Stimulated activated naive CD8-positive, alpha-beta T cell treated with anti-CD3 and anti-CD28 coated beads, Interleukin-15, amount 100 ng/mL, for 72 hours (primary cell): ENCODE results near the gene RASEF.
A peak's percentile ranks its signal among the peaks of the same experiment; 100 is the strongest.
"Not testable (repeated sequence)": the region's sequence is repeated elsewhere in the genome, so short reads cannot be mapped to it uniquely, and the experiment has no call there.

Source experiments
- ATAC-seq: fragments of 150-1000 bp; cut with Tn5 transposase; 2 replicates; pipeline ENCODE4 v1.10.0; 2021; ENCODE audit warnings: mild to moderate bottlenecking, moderate library complexity
- DNase-seq, 2 donors: peaks; one replicate each; pipeline ENCODE4 v3.0.0; 2021 to 2022
- H3K27ac Mint-ChIP-seq, 2 donors: one replicate each; pipeline ENCODE4 v1.8.0; 2022; ENCODE audit warnings: mild to moderate bottlenecking in 2 of 2, mixed read lengths in 2 of 2, moderate library complexity in 2 of 2
- H3K27me3 Mint-ChIP-seq: one replicate; pipeline ENCODE4 v1.8.0; 2022; ENCODE audit warnings: mixed read lengths
- H3K4me1 Mint-ChIP-seq: one replicate; pipeline ENCODE4 v1.8.0; 2022; ENCODE audit warnings: mild to moderate bottlenecking, mixed read lengths
- H3K4me3 Mint-ChIP-seq, 2 donors: one replicate each; pipeline ENCODE4 v1.8.0; 2022; ENCODE audit warnings: mild to moderate bottlenecking in 2 of 2, mixed read lengths in 2 of 2, moderate library complexity in 1 of 2
- H3K9me3 Mint-ChIP-seq, 2 donors: one replicate each; pipeline ENCODE4 v1.8.0; 2022; ENCODE audit warnings: mixed read lengths in 2 of 2

The RASEF gene

DNA sequence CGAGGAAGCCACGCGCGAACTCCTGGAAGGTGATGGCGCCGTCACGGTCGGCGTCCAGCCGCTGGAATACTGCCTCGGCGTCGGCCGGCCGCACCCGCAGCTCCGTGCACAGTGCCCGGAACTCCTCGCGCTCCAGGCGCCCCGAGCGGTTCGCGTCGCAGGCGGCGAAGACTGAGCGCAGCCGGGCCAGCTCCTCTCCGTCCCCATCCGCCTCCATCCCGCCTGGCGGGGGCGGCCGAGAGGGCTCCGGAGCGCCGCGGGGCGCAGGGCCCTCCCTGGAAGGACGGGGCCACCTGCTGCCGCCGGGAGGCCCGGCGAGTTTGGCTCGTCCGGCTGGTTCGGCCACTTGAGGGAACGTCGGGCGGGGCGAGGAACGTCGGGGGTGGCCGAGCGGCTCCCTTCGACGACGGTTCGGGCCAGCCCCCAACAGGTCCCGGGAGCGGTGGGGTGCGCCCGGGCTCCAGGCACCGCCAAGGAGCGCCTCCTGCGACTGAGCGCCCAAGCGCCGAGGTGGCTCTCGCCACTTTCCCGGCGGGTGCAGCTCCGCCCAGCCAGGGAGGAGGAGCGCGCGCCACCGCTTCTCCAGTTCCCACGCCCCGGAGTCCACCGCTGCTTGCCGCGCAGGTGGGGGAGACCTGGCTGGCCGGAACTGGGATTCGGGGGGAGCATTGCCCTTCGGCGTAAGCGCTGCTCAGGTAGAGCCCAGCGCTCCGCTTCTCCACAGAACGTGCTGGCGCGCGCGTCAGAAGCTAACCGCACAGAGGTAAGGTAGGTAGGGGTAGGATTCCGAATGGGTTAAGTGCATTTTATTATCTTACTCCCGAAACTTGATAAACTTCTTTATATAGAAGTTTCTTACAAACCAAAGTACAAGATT lies at the start of gene RASEF:
TSS of gene RASEF (minus strand) at position 492 of the 877 bp plus-strand sequence. CDS start at position 217, 275 bp downstream.
- no peaks in the 10 kb centered on the region for H3K4me1 Mint-ChIP-seq
- ATAC-seq (no peak), DNase-seq (no peak)
- H3K4me3 Mint-ChIP-seq: peak within 1 kb of the TSS in 1 of 2 donors; percentile 46
- no peak within 1 kb of the TSS for H3K27ac Mint-ChIP-seq
- H3K27me3 Mint-ChIP-seq: peaks cover 69% of the 10 kb centered on the region
- no peaks in the 10 kb centered on the region for H3K9me3 Mint-ChIP-seq

DNA sequence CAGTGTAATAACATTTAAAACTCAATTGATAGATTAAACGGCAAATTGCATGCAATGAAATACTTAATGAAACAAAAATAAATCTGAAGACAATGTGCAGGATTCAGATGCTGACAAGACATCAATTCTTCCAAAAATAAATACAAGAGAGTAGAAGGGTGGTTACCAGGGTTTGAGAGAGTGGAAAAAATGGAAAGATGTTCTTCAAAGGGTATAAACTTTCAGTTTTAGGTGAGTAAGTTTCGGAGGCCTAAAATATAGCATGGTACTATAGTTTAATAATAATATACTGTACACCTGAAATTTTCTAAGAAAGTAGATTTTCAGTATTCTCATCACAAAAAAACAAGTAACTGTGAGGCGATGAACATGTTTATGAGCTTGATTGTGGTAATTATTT lies 48.2 kb upstream of the RASEF start:
- Mint-ChIP-seq H3K4me1 (no peaks in the 10 kb centered on the region), H3K9me3 (peaks cover 15 to 19% of the 10 kb centered on the region in 2 donors), H3K27me3 (no peaks in the 10 kb centered on the region), H3K4me3 (no peak overlapping the region), H3K27ac (no peak overlapping the region)
- DNase-seq: no peak
- ATAC-seq: no peak

DNA sequence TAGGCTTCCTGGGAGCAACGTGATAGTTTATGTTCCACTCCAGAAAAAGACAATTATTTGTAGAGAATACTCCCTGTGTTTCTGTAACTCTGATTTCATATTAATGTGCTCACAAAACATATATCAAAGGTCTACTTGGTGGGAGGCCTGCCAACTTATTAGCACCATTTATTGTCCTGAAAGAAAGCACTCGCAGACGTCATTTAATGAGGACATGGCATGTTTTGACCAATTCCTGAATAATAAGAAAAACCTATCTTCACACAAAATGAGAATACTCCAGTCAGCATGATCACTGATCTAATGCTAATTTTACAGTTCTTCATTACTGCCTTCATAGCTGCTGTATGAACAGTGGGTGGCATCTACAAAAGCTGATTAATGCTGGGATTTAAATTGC lies 46.4 kb upstream of the RASEF start:
- no peak overlapping the region for H3K4me3 Mint-ChIP-seq
- H3K27ac Mint-ChIP-seq: no peak overlapping the region
- H3K27me3 Mint-ChIP-seq: no peaks in the 10 kb centered on the region
- H3K9me3 Mint-ChIP-seq: peaks cover 9 to 10% of the 10 kb centered on the region in 2 donors
- DNase-seq: no peak
- ATAC-seq: no peak
- H3K4me1 Mint-ChIP-seq: no peaks in the 10 kb centered on the region

GRCh38 chr9:83108208-83108607 lies 45.3 kb upstream of the RASEF start:
- no peak overlapping the region for H3K27ac Mint-ChIP-seq
- DNase-seq (no peak), ATAC-seq (no peak)
- H3K27me3 Mint-ChIP-seq: no peaks in the 10 kb centered on the region
- H3K4me1 Mint-ChIP-seq: no peaks in the 10 kb centered on the region
- peaks cover 0 to 3% of the 10 kb centered on the region in 2 donors for H3K9me3 Mint-ChIP-seq
- no peak overlapping the region for H3K4me3 Mint-ChIP-seq

DNA sequence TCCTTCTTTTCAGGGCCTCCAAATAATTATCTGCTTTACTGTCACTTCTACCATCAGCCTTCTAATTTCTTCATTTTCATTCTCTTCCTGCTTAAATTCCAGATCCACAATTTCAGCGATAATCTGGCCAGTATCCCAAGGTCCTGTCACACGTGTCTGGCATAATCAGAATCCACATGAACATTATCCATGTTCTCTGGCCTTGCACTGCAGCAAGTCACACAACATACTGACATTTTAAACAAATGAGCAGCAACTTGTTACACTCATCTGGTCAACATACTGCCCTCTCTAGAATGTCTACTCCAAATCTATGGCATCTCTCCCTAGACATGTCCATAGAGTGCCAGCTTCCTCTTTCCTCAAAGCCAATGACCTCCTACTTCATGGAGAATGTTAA lies 43.8 kb upstream of the RASEF start:
- ATAC-seq (no peak), DNase-seq (no peak)
- H3K4me1 Mint-ChIP-seq: no peaks in the 10 kb centered on the region
- no peaks in the 10 kb centered on the region for H3K27me3 Mint-ChIP-seq
- H3K27ac Mint-ChIP-seq: no peak overlapping the region
- no peak overlapping the region for H3K4me3 Mint-ChIP-seq
- H3K9me3 Mint-ChIP-seq: peaks cover 0 to 3% of the 10 kb centered on the region in 2 donors

DNA sequence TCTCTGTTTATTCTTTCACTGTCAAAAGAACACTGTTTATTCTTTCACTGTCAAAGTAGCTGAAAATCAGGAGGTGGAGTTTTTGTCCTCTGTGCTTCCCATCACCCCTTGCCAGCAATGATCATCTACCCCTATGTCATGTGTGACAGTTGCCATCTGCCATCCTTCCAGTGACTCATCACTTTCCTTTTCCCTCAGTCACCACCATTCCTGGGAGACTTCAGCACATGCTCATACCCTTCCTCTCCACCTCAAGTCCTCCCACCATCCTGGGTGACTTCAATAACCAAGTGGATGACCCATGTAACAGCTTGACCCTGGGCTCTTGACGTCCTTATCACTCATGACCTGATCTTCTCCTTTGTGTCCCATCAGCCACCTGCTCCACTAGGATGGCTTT lies 43.3 kb upstream of the RASEF start:
- H3K27me3 Mint-ChIP-seq: no peaks in the 10 kb centered on the region
- no peak overlapping the region for H3K27ac Mint-ChIP-seq
- H3K4me3 Mint-ChIP-seq: no peak overlapping the region
- H3K9me3 Mint-ChIP-seq: peaks cover 0 to 3% of the 10 kb centered on the region in 2 donors
- DNase-seq (no peak), ATAC-seq (no peak)
- no peaks in the 10 kb centered on the region for H3K4me1 Mint-ChIP-seq

DNA sequence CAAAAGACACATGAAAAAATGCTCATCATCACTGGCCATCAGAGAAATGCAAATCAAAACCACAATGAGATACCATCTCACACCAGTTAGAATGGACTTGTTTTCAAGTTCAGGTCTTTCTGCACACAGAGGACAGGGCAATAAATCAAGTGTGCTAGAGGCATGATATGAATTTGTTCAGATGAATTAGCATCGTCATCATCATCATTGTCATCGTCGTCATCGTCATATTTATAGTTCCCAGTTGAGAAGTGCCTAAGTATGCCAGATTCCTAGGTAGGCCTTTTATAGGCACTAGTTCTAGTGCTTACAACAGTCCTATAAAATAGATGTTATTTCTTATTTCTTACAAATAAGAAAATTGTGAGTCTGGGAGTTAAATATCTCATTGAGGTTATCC lies 34.7 kb upstream of the RASEF start:
- no peak overlapping the region for H3K27ac Mint-ChIP-seq
- H3K27me3 Mint-ChIP-seq: no peaks in the 10 kb centered on the region
- no peak overlapping the region for H3K4me3 Mint-ChIP-seq
- ATAC-seq (no peak), DNase-seq (no peak)
- no peaks in the 10 kb centered on the region for H3K4me1 Mint-ChIP-seq
- H3K9me3 Mint-ChIP-seq: peaks cover 0 to 2% of the 10 kb centered on the region in 2 donors

DNA sequence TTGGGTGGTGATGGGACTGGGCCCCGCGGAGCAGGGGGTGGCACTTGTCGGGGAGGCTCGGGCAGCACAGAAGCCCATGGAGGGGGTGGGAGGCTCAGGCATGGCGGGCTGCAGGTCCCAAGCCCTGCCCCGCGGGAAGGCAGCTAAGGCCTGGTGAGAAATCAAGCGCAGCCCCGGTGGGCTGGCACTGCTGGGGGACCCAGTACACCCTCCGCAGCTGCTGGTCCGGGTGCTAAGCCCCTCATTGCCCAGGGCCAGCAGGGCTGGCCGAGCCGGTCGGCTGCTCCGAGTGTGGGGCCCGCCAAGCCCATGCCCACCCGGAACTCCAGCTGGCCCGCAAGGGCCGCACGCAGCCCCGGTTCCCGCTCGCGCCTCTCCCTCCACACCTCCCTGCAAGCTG lies 30.4 kb upstream of the RASEF start:
- not testable (repeated sequence) for H3K27ac Mint-ChIP-seq, H3K4me3 Mint-ChIP-seq, H3K27me3 Mint-ChIP-seq, DNase-seq, ATAC-seq, H3K4me1 Mint-ChIP-seq
- peaks cover 0 to 14% of the 10 kb centered on the region in 2 donors for H3K9me3 Mint-ChIP-seq

DNA sequence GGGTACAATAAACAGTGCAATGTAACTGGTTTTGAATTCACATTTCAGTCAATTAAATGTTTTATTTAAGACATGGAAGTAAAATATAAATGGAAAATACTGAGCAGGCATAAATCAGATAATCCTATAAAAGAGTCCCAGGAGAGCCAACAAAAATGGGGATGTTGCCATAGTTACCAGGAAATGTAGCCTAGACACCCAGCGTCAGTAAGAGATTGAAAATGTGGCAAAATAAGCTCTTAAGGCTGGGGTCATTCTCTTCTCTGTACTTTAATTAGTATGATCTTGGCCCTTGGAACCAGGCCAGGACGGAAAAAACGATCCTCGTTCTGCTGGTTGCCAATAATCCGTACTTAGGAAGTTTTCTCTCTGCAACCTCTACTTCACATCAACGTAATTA lies 18.9 kb upstream of the RASEF start:
- ATAC-seq: no peak
- DNase-seq: no peak
- Mint-ChIP-seq H3K4me3 (no peak overlapping the region), H3K4me1 (no peaks in the 10 kb centered on the region), H3K27ac (no peak overlapping the region), H3K9me3 (no peaks in the 10 kb centered on the region), H3K27me3 (no peaks in the 10 kb centered on the region)

- no peak overlapping the region for H3K4me3 Mint-ChIP-seq
- H3K9me3 Mint-ChIP-seq: no peaks in the 10 kb centered on the region
- H3K27me3 Mint-ChIP-seq: no peaks in the 10 kb centered on the region
- H3K27ac Mint-ChIP-seq: no peak overlapping the region
- no peaks in the 10 kb centered on the region for H3K4me1 Mint-ChIP-seq
- no peak for ATAC-seq
- DNase-seq: no peak
Observed at GRCh38 chr9:83081010-83081409, 18.1 kb upstream of the RASEF start.

GRCh38 chr9:83075932-83076331 lies 13.0 kb upstream of the RASEF start:
- not testable (repeated sequence) for H3K9me3 Mint-ChIP-seq, DNase-seq, H3K4me1 Mint-ChIP-seq, ATAC-seq, H3K4me3 Mint-ChIP-seq, H3K27me3 Mint-ChIP-seq, H3K27ac Mint-ChIP-seq

DNA sequence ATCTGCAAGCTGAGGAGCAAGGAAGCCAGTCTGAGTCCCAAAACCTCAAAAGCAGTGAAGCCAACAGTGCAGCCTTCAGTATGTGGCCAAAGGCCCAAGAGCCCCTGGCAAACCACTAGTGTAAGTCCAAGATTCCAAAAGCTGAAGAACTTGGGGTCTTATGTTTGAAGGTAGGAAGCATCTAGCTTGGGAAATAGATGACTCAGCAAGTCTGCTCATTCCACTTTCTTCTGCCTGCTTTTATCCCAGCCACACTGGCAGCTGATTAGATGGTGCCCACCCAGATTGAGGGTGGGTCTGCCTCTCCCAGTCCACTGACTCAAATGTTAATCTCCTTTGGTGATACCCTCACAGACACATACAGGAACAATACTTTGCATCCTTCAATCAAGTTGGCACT lies 9.6 kb upstream of the RASEF start:
- H3K9me3 Mint-ChIP-seq, ATAC-seq, H3K4me1 Mint-ChIP-seq: not testable (repeated sequence)

GRCh38 chr9:83071626-83072025 lies 8.7 kb upstream of the RASEF start:
- no peaks in the 10 kb centered on the region for H3K4me1 Mint-ChIP-seq
- peaks cover 6% of the 10 kb centered on the region for H3K27me3 Mint-ChIP-seq
- H3K27ac Mint-ChIP-seq: no peak overlapping the region
- ATAC-seq (no peak), DNase-seq (no peak)
- H3K9me3 Mint-ChIP-seq: peaks cover 0 to 7% of the 10 kb centered on the region in 2 donors
- H3K4me3 Mint-ChIP-seq: no peak overlapping the region

More for the DNA sequence above, 9.6 kb upstream of the RASEF start:
- H3K4me3 Mint-ChIP-seq, DNase-seq, H3K27ac Mint-ChIP-seq, H3K27me3 Mint-ChIP-seq: not testable (repeated sequence)

DNA sequence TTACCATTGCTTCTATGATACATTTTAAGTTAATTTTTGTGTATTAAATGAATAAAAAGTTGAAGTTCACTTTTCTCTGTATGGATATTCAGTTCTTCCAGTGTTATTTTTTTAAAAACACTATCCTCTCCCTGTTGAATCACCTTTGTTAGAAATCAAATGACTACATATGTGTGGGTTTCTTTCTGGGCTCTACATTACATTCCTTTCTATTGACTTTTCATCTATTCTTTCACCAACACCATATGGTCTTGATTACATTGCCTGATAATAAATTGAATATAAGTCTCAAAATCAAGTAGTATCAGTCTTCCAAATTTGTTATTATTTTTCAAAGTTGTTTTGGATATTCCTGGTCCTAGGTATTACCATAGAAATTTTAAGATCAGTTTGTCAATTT lies 7.3 kb upstream of the RASEF start:
- peaks cover 16% of the 10 kb centered on the region for H3K27me3 Mint-ChIP-seq
- no peak overlapping the region for H3K4me3 Mint-ChIP-seq
- peaks cover 0 to 7% of the 10 kb centered on the region in 2 donors for H3K9me3 Mint-ChIP-seq
- DNase-seq: no peak
- H3K4me1 Mint-ChIP-seq: no peaks in the 10 kb centered on the region
- no peak for ATAC-seq
- no peak overlapping the region for H3K27ac Mint-ChIP-seq

GRCh38 chr9:83069651-83070050 lies 6.7 kb upstream of the RASEF start:
- ATAC-seq (no peak), DNase-seq (no peak)
- Mint-ChIP-seq H3K4me3 (no peak overlapping the region), H3K27me3 (peaks cover 22% of the 10 kb centered on the region), H3K4me1 (no peaks in the 10 kb centered on the region), H3K27ac (no peak overlapping the region), H3K9me3 (peaks cover 0 to 7% of the 10 kb centered on the region in 2 donors)

- no peak for DNase-seq
- Mint-ChIP-seq H3K27me3 (peaks cover 34% of the 10 kb centered on the region), H3K4me3 (no peak overlapping the region), H3K27ac (no peak overlapping the region), H3K9me3 (peaks cover 0 to 7% of the 10 kb centered on the region in 2 donors), H3K4me1 (no peaks in the 10 kb centered on the region)
- no peak for ATAC-seq
Observed at GRCh38 chr9:83068414-83068813, 5.5 kb upstream of the RASEF start.

DNA sequence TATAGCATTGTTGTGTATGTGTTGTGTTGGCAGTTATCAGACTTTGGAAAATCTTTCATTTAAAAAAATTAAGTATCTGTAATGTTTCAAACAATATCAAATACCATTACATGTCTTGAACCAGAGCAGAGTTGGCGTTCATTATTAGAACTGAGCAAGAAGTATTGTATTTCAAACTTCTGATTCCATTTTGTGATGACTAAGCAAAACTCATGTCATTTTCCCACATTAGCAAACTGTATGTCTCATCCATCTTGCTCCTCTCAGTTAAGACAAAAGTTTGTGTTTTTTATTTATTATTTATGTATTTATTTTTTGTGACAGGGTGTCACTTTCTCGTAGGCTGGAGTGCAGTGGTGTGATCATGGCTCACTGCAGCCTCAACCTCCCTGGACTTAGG lies 4.6 kb upstream of the RASEF start:
- H3K27me3 Mint-ChIP-seq: peaks cover 33% of the 10 kb centered on the region
- no peak for DNase-seq
- no peaks in the 10 kb centered on the region for H3K9me3 Mint-ChIP-seq
- no peak overlapping the region for H3K27ac Mint-ChIP-seq
- ATAC-seq: no peak
- no peak overlapping the region for H3K4me3 Mint-ChIP-seq
- H3K4me1 Mint-ChIP-seq: no peaks in the 10 kb centered on the region
